Spleen (tissue), 11 donors: ENCODE data around the gene TFB2M. TPM values are rescaled to one million over a fixed set of nuclear protein-coding genes. Genes with fewer than 3 reads are reported as not detected.

Experiments
- DNase-seq: peaks from one replicate; pipeline ENCODE4 v3.0.0-alpha.2; 2020
- H3K27ac ChIP-seq, 8 donors: fragments of 200-600 bp; sonication (generic) in 7 of 8; 1 replicate in 4 of 8; 2 replicates in 4 of 8; pipeline versions ENCODE4 v1.5.0 to v1.8.0; 2016 to 2021; ENCODE audit warnings: inconsistent platforms in 4 of 8, mild to moderate bottlenecking in 4 of 8, moderate library complexity in 1 of 8
- H3K27me3 ChIP-seq, 7 donors: fragments of 200-600 bp; sonication (generic) in 6 of 7; replicated peaks in 1 of 7; 1 replicate in 4 of 7; 2 replicates in 3 of 7; pipeline versions ENCODE4 v1.5.0 to v1.8.0; 2016 to 2021; ENCODE audit warnings: inconsistent platforms in 3 of 7, mild to moderate bottlenecking in 1 of 7
- H3K36me3 ChIP-seq, 6 donors: fragments of 200-600 bp; sonication (generic) in 5 of 6; 1 replicate in 4 of 6; 2 replicates in 2 of 6; pipeline versions ENCODE4 v1.5.0 to v1.8.0; 2016 to 2021; ENCODE audit warnings: inconsistent platforms in 2 of 6
- H3K4me1 ChIP-seq, 6 donors: fragments of 200-600 bp; sonication (generic) in 5 of 6; 1 replicate in 3 of 6; 2 replicates in 3 of 6; pipeline versions ENCODE4 v1.5.0 to v1.8.0; 2016 to 2021; ENCODE audit warnings: inconsistent platforms in 3 of 6
- H3K4me3 ChIP-seq, 8 donors: fragments of 200-600 bp; sonication (generic) in 7 of 8; 1 replicate in 4 of 8; 2 replicates in 4 of 8; pipeline versions ENCODE4 v1.5.0 to v1.8.0; 2016 to 2021; ENCODE audit warnings: inconsistent platforms in 4 of 8, mild to moderate bottlenecking in 4 of 8, moderate library complexity in 2 of 8
- H3K9me3 ChIP-seq, 8 donors: fragments of 200-600 bp; sonication (generic) in 7 of 8; 1 replicate in 4 of 8; 2 replicates in 4 of 8; pipeline versions ENCODE4 v1.5.0 to v1.8.0; 2016 to 2021; ENCODE audit warnings: inconsistent platforms in 4 of 8
- CTCF ChIP-seq, 11 experiments: fragments of 200-600 bp in 7 of 11; fragments of 450-650 bp in 4 of 11; sonication (generic) in 4 of 11; IDR thresholded peaks in 8 of 11; conservative IDR thresholded peaks in 3 of 11; 1 replicate in 7 of 11; 2 replicates in 4 of 11; pipeline versions ENCODE4 v1.4.0 to v1.8.0; 2016 to 2021; ENCODE audit warnings: antibody characterized with exemption in 11 of 11, inconsistent platforms in 4 of 11, mild to moderate bottlenecking in 1 of 11
- POLR2A ChIP-seq, 3 donors: fragments of 450-650 bp; IDR thresholded peaks; one replicate each; pipeline ENCODE4 v1.5.1; 2017; ENCODE audit warnings: antibody characterized with exemption in 3 of 3, mild to moderate bottlenecking in 1 of 3
- POLR2AphosphoS5 ChIP-seq, 3 donors: sonication (generic); formaldehyde crosslinking; IDR thresholded peaks; one replicate each; pipeline ENCODE4 v1.5.1; 2017; ENCODE audit warnings: antibody characterized with exemption in 3 of 3
- WGBS, 5 donors: extraction: QIAGEN DNeasy Blood & Tissue Kit in 3 of 5; methylation state at CpG; one replicate each; pipeline versions ENCODE4 v1.1.5 to v1.1.7; 2013 to 2018; 5-methylcytosine and 5-hydroxymethylcytosine counted together
- intact Hi-C: fragments of 100-400 bp; cut with DNase I; formaldehyde crosslinking; loops from one replicate; pipeline ENCODE4 v1.15.0; 2023; ENCODE audit warnings: low total_unique reads
- polyA plus RNA-seq, 3 donors: library from polyadenylated mRNA; stranded (reverse); fragments of 200-250 nt; gene quantifications; one replicate each; pipeline ENCODE4 v1.2.1, GENCODE V29; 2013
- total RNA-seq, 7 donors: library from RNA; depleted of rRNA in 3 of 7; stranded (reverse); fragments of >200 nt in 3 of 7; fragmentation: NEBNext Ultra II Directional in 4 of 7; extraction: Animal tissue kit (Norgen Biotek cat#: 25700) in 4 of 7; gene quantifications; one replicate each; pipeline versions ENCODE4 v1.1.0 to v1.2.1, GENCODE V29; 2016 to 2021
- donor health status: healthy with polysubstance abuse.
- donor health status: DM: no; HTN: no; CAD: no; lungs with moderate emphysema.
- donor health status: DM: no; HTN: no; CAD: no.
- donor health status: Bipolar disorder and iron deficiency.
- donor health status: healthy.
- donor health status: DM: no; HTN: no; CAD: no.
- donor health status: DM: yes; HTN: yes; CAD: no.

The TFB2M gene
- total and polyA plus RNA-seq, 10 donors, result 7.2 to 11.9 (median 8.8) TPM

GRCh38 chr1:246595146-246595545, 29.1 kb upstream of the TFB2M start:
- intact Hi-C loops, result no loop called here
- H3K4me3 ChIP-seq, result no peak overlapping the region
- no peaks in the 10 kb centered on the region for H3K27me3 ChIP-seq
- H3K9me3 ChIP-seq, result peaks cover 0 to 5% (median 2%) of the 10 kb centered on the region in 8 donors
- no peak for DNase-seq
- WGBS, 5 donors, result 87 to 98% (median 95%) methylated on average over 3 of the region's 3 CpGs
- H3K4me1 ChIP-seq, result peaks cover 0 to 62% (median 12%) of the 10 kb centered on the region in 6 donors
- peaks cover 0 to 63% (median 17%) of the 10 kb centered on the region in 6 donors for H3K36me3 ChIP-seq
- H3K27ac ChIP-seq, result no peak overlapping the region
- TF ChIP-seq CTCF (IDR thresholded peaks at IDR 0.05 in 8 of 11, conservative IDR thresholded peaks at IDR 0.05 in 3 of 11) (no peak), POLR2A (IDR thresholded peaks at IDR 0.05) (no peak), POLR2AphosphoS5 (IDR thresholded peaks at IDR 0.05) (no peak)

GRCh38 chr1:246592695-246593094, 26.6 kb upstream of the TFB2M start:
- Histone ChIP-seq H3K4me3 (no peak overlapping the region), H3K27me3 (no peaks in the 10 kb centered on the region), H3K4me1 (peaks cover 0 to 52% (median 15%) of the 10 kb centered on the region in 6 donors), H3K36me3 (peaks cover 0 to 63% (median 17%) of the 10 kb centered on the region in 6 donors), H3K9me3 (peaks cover 0 to 8% (median 5%) of the 10 kb centered on the region in 8 donors), H3K27ac (no peak overlapping the region)
- no peak for DNase-seq
- TF ChIP-seq POLR2AphosphoS5 (IDR thresholded peaks at IDR 0.05) (no peak), CTCF (IDR thresholded peaks at IDR 0.05 in 8 of 11, conservative IDR thresholded peaks at IDR 0.05 in 3 of 11) (no peak), POLR2A (IDR thresholded peaks at IDR 0.05) (no peak)
- intact Hi-C loops, result no loop called here

GRCh38 chr1:246591958-246592357, 25.9 kb upstream of the TFB2M start:
- H3K9me3 ChIP-seq, result peaks cover 0 to 8% (median 5%) of the 10 kb centered on the region in 8 donors
- H3K27ac ChIP-seq, result no peak overlapping the region
- peaks cover 0 to 52% (median 19%) of the 10 kb centered on the region in 6 donors for H3K4me1 ChIP-seq
- no peak overlapping the region for H3K4me3 ChIP-seq
- TF ChIP-seq CTCF (IDR thresholded peaks at IDR 0.05 in 8 of 11, conservative IDR thresholded peaks at IDR 0.05 in 3 of 11) (no peak), POLR2A (IDR thresholded peaks at IDR 0.05) (no peak), POLR2AphosphoS5 (IDR thresholded peaks at IDR 0.05) (no peak)
- DNase-seq, result no peak
- intact Hi-C loops, result no loop called here
- 94 to 97% (median 95%) methylated on average over 13 of the region's 13 CpGs for WGBS, 5 donors
- H3K27me3 ChIP-seq, result no peaks in the 10 kb centered on the region
- H3K36me3 ChIP-seq, result peaks cover 0 to 57% (median 17%) of the 10 kb centered on the region in 6 donors

GRCh38 chr1:246591504-246591903, 25.4 kb upstream of the TFB2M start:
- Histone ChIP-seq H3K27ac (no peak overlapping the region), H3K9me3 (peaks cover 0 to 8% (median 5%) of the 10 kb centered on the region in 8 donors), H3K4me1 (peaks cover 0 to 52% (median 20%) of the 10 kb centered on the region in 6 donors), H3K27me3 (no peaks in the 10 kb centered on the region), H3K36me3 (peaks cover 0 to 53% (median 17%) of the 10 kb centered on the region in 6 donors), H3K4me3 (no peak overlapping the region)
- 72 to 91% (median 75%) methylated on average over 6 of the region's 6 CpGs for WGBS, 5 donors
- TF ChIP-seq POLR2A (IDR thresholded peaks at IDR 0.05), result no peak
- TF ChIP-seq POLR2AphosphoS5 (IDR thresholded peaks at IDR 0.05), result no peak
- no peak for TF ChIP-seq CTCF (IDR thresholded peaks at IDR 0.05 in 8 of 11, conservative IDR thresholded peaks at IDR 0.05 in 3 of 11)
- intact Hi-C loops, result no loop called here
- DNase-seq, result no peak
